Panc1 (cell line): ENCODE measurements around the gene DQX1. TPM values are rescaled to one million over a fixed set of nuclear protein-coding genes. Genes with fewer than 3 reads are reported as not detected.

Experiments used
- ATAC-seq: fragments of 200-7000 bp; cut with Tn5 transposase; 2 replicates; pipeline ENCODE4 v1.9.1; 2020; ENCODE audit warnings: mild to moderate bottlenecking, moderate library complexity
- BruUV-seq: library from RNA; stranded (reverse); fragments of 400-500 nt; replicated peaks from 2 replicates; lab custom pipeline; 2021; lab: Mats Ljungman, UMichigan
- CTCF ChIA-PET: fragments of 300-600 bp; sonication (Branson Sonifier 250); formaldehyde crosslinking; loops from one replicate; lab custom pipeline; 2022; ENCODE audit warnings: antibody characterized with exemption; lab: Charles Lee
- POLR2A ChIA-PET: fragments of 300-600 bp; sonication (Branson Sonifier 250); formaldehyde crosslinking; loops from one replicate; lab custom pipeline; 2022; ENCODE audit warnings: antibody characterized with exemption; lab: Charles Lee
- DNase-seq: peaks from one replicate; pipeline ENCODE4 v3.0.0-alpha.2; 2010; ENCODE audit warnings: low read depth, low spot score
- H3K27ac ChIP-seq: 2 replicates; pipeline ENCODE4 v1.5.1; 2011; ENCODE audit warnings: mild to moderate bottlenecking, low read length, inconsistent platforms
- H3K27me3 ChIP-seq: fragments of 200-500 bp; sonication (Bioruptor generic); 2 replicates; pipeline ENCODE4 v1.6.0; 2014; ENCODE audit warnings: low read length, inconsistent platforms; ENCODE audit not compliant: control insufficient read depth, insufficient read depth
- H3K36me3 ChIP-seq: fragments of 200-500 bp; sonication (Bioruptor generic); 2 replicates; pipeline ENCODE4 v1.5.1; 2014; ENCODE audit warnings: inconsistent platforms, mild to moderate bottlenecking, low read length, moderate library complexity; ENCODE audit not compliant: control insufficient read depth, insufficient read depth
- H3K4me1 ChIP-seq: 2 replicates; pipeline ENCODE4 v1.5.1; 2011; ENCODE audit warnings: inconsistent platforms, mild to moderate bottlenecking, low read length, moderate library complexity; ENCODE audit not compliant: control insufficient read depth, insufficient read depth
- H3K4me3 ChIP-seq, 2 experiments: 2 replicates each; pipeline ENCODE4 v1.5.1; 2011 to 2012; ENCODE audit warnings: low read depth in 2 of 2, low read length in 2 of 2, mild to moderate bottlenecking in 2 of 2, inconsistent platforms in 1 of 2, moderate library complexity in 1 of 2
- H3K9me3 ChIP-seq: fragments of 200-500 bp; sonication (Bioruptor generic); 2 replicates; pipeline ENCODE4 v1.5.1; 2014; ENCODE audit warnings: low read depth, mild to moderate bottlenecking, inconsistent platforms, low read length, moderate library complexity; ENCODE audit not compliant: control insufficient read depth, insufficient read depth
- POLR2AphosphoS5 ChIP-seq: IDR thresholded peaks from 2 replicates; pipeline ENCODE4 v1.6.1; 2012; ENCODE audit warnings: mild to moderate bottlenecking, low read depth, low read length, moderate library complexity
- SIN3A ChIP-seq: IDR thresholded peaks from 2 replicates; pipeline ENCODE4 v1.6.1; 2012; ENCODE audit warnings: low read depth, mild to moderate bottlenecking, low read length, moderate library complexity, borderline replicate concordance; ENCODE audit not compliant: insufficient read depth
- TCF7L2 ChIP-seq: IDR thresholded peaks from 2 replicates; pipeline ENCODE4 v1.6.1; 2011; ENCODE audit warnings: mild to moderate bottlenecking, low read depth, low read length, inconsistent platforms
- in situ Hi-C: cut with HindIII; loops from 2 replicates; pipeline ENCODE4 v1.10.0; 2016; ENCODE audit warnings: low sequenced_read_pairs, low pct_unique_long_range_greater_than_20kb
- intact Hi-C: fragments of 100-400 bp; cut with micrococcal nuclease; formaldehyde crosslinking; loops from one replicate; pipeline ENCODE4 v1.10.0; 2022; ENCODE audit not compliant: unreplicated experiment
- total RNA-seq: library from RNA; stranded (reverse); gene quantifications from one replicate; pipeline ENCODE4 v1.2.1, GENCODE V29; 2021; ENCODE audit not compliant: unreplicated experiment
- TF ChIP-seq, protein P1 (sequence below), 2 experiments: IDR thresholded peaks; 2 replicates each; pipeline ENCODE4 v1.6.1; 2011 to 2012; ENCODE audit warnings: low read depth in 2 of 2, control low read depth in 1 of 2, low read length in 1 of 2, mild to moderate bottlenecking in 1 of 2, moderate library complexity in 1 of 2; ENCODE audit not compliant: insufficient read depth in 1 of 2
- TF ChIP-seq, protein P2 (sequence below): fragments of 450-650 bp; IDR thresholded peaks from 2 replicates; pipeline ENCODE4 v1.5.1; 2017; ENCODE audit warnings: mild to moderate bottlenecking

DQX1 gene
- total RNA-seq, 1 experiment from 2014 or later: 0.41 TPM

DNA sequence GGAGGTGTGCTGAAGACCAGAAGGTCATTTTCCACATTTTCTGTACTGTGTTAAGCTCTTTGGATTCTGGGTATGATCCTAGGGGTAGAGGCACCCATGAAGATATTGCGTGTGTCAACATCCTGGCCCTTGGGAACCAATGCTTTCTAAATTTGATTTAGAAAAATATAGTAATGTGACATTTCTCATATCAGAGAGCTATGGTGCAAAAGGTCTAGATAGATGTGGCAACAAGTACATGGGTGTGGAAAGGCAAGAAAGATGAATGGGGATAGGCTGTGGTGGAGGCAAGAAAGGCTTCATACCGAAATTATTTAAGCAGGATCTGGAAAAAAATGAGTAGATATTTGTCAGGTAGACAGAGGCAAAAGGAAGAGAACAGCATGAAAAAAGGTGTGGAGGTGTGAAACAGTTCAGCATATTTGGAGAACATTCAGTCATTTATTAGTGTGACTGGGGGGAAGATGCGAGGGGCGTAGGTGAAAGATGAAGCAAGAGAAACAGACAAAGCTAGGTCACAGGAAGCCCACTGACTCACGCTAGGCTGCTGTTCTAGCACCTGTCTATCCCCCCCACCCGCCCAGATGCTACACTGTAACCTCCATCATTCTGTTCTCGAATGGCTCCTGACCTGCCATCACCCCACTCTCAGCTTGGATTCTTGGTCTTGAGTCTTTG lies 40.2 kb upstream of the DQX1 start:
- no peak overlapping the region for H3K27ac ChIP-seq
- peaks cover 2% of the 10 kb centered on the region; the same call in 1 of the 2 replicates for H3K27me3 ChIP-seq
- no TSS peak for BruUV-seq
- ATAC-seq (no peak), DNase-seq (no peak)
- ChIA-PET CTCF (no interaction called here), POLR2A (no interaction called here)
- in situ Hi-C loops (no loop called here), intact Hi-C loops (no loop called here)
- H3K36me3 ChIP-seq: no peaks in the 10 kb centered on the region
- H3K4me1 ChIP-seq: no peaks in the 10 kb centered on the region
- no peak overlapping the region for H3K4me3 ChIP-seq
- TF ChIP-seq, protein P1, sequence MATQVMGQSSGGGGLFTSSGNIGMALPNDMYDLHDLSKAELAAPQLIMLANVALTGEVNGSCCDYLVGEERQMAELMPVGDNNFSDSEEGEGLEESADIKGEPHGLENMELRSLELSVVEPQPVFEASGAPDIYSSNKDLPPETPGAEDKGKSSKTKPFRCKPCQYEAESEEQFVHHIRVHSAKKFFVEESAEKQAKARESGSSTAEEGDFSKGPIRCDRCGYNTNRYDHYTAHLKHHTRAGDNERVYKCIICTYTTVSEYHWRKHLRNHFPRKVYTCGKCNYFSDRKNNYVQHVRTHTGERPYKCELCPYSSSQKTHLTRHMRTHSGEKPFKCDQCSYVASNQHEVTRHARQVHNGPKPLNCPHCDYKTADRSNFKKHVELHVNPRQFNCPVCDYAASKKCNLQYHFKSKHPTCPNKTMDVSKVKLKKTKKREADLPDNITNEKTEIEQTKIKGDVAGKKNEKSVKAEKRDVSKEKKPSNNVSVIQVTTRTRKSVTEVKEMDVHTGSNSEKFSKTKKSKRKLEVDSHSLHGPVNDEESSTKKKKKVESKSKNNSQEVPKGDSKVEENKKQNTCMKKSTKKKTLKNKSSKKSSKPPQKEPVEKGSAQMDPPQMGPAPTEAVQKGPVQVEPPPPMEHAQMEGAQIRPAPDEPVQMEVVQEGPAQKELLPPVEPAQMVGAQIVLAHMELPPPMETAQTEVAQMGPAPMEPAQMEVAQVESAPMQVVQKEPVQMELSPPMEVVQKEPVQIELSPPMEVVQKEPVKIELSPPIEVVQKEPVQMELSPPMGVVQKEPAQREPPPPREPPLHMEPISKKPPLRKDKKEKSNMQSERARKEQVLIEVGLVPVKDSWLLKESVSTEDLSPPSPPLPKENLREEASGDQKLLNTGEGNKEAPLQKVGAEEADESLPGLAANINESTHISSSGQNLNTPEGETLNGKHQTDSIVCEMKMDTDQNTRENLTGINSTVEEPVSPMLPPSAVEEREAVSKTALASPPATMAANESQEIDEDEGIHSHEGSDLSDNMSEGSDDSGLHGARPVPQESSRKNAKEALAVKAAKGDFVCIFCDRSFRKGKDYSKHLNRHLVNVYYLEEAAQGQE (IDR thresholded peaks at IDR 0.05; ENCODE audit: insufficient read depth in 1 of 2, low read depth in 2 of 2, low read length in 1 of 2): no peak
- no peak for TF ChIP-seq POLR2AphosphoS5
- no peak for TF ChIP-seq TCF7L2
- TF ChIP-seq, protein P2, sequence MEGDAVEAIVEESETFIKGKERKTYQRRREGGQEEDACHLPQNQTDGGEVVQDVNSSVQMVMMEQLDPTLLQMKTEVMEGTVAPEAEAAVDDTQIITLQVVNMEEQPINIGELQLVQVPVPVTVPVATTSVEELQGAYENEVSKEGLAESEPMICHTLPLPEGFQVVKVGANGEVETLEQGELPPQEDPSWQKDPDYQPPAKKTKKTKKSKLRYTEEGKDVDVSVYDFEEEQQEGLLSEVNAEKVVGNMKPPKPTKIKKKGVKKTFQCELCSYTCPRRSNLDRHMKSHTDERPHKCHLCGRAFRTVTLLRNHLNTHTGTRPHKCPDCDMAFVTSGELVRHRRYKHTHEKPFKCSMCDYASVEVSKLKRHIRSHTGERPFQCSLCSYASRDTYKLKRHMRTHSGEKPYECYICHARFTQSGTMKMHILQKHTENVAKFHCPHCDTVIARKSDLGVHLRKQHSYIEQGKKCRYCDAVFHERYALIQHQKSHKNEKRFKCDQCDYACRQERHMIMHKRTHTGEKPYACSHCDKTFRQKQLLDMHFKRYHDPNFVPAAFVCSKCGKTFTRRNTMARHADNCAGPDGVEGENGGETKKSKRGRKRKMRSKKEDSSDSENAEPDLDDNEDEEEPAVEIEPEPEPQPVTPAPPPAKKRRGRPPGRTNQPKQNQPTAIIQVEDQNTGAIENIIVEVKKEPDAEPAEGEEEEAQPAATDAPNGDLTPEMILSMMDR: no peak
- no peak for TF ChIP-seq SIN3A
- no peaks in the 10 kb centered on the region for H3K9me3 ChIP-seq

DNA sequence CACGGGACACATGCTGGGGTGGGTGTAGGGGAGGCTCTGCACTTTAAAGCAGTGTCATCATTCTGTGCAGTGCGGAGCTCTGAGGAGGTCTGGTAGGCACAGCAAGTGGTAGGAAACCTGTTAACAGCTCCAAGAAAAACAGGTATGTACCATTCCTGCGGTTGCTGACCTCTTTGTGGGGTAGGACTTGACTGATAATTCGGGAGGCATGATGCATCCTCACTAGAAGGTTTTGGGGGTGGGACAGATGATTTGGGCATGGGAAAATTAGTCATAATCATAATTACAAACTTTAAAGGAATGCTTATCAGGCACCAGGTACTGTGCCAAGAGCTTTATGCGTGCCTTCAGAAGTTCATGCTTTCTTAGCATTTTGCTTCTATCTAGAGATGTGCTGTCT lies 38.2 kb upstream of the DQX1 start:
- ATAC-seq: no peak
- H3K4me1 ChIP-seq: no peaks in the 10 kb centered on the region
- no peak overlapping the region for H3K4me3 ChIP-seq
- no peaks in the 10 kb centered on the region for H3K36me3 ChIP-seq
- no peak for DNase-seq
- no peak for TF ChIP-seq POLR2AphosphoS5
- TF ChIP-seq, protein P1 (IDR thresholded peaks at IDR 0.05; ENCODE audit: insufficient read depth in 1 of 2, low read depth in 2 of 2, low read length in 1 of 2): no peak
- no peak for TF ChIP-seq TCF7L2
- TF ChIP-seq, protein P2: no peak
- TF ChIP-seq SIN3A: no peak
- ChIA-PET CTCF (no interaction called here), POLR2A (no interaction called here)
- no peaks in the 10 kb centered on the region for H3K9me3 ChIP-seq
- in situ Hi-C loops: no loop called here
- intact Hi-C loops: no loop called here
- H3K27me3 ChIP-seq: peaks cover 2% of the 10 kb centered on the region; the same call in 1 of the 2 replicates
- no peak overlapping the region for H3K27ac ChIP-seq
- BruUV-seq: no TSS peak
